Fibroblast of peridontal ligament (primary cell): ENCODE data around the gene STRN.
"Not testable (repeated sequence)": the region's sequence is repeated elsewhere in the genome, so short reads cannot be mapped to it uniquely, and the experiment has no call there.

Source experiments
- DNase-seq: peaks from one replicate; pipeline ENCODE4 v3.0.0-alpha.2; 2010; ENCODE audit errors: extremely low read depth

Gene STRN

GRCh38 chr2:36964496-36965058 lies 1.8 kb downstream of the STRN start:
- peak; percentile 10 for DNase-seq

DNA sequence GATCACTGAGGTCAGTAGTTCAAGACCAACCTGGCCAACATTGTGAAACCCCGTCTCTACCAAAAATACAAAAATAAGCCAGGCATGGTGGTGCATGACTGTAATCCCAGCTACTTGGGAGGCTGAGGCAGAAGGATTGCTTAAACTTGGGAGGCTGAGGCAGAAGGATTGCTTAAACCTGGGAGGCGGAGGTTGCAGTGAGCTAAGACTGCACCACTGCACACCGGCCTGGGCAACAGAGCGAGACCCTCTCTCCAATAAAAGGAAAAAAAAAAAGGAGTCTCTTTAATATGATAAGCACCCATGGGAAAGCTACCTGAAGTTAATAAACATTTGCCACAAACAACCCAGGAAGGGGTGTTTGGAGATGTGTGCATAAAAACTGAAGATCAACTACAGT lies 2.6 kb downstream of the STRN start:
- no peak for DNase-seq

GRCh38 chr2:36963106-36963505 lies 3.2 kb downstream of the STRN start:
- DNase-seq: no peak

DNA sequence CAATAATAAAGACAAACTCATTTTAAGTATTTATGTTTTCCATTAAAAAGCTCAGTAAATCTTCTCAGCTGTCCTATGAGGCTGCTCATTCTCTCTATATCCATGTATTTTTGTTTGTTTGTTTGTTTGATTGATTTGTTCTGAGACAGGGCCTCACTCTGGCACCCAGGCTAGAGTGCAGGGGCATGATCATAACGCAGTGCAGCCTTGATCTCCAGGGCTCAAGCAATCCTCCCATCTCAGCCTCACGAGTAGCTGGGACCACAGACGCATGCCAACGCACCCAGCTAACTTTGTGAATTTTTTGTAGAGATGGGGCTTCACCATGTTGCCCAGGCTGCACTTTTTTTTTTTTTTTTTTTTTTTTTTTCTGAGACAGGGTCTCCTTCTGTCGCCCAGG lies 5.6 kb downstream of the STRN start:
- DNase-seq: no peak

- DNase-seq: peak; percentile 2
Measured at GRCh38 chr2:36960005-36960675, 6.2 kb downstream of the STRN start.

GRCh38 chr2:36954977-36955607 lies 11.2 kb downstream of the STRN start:
- DNase-seq: no peak

DNA sequence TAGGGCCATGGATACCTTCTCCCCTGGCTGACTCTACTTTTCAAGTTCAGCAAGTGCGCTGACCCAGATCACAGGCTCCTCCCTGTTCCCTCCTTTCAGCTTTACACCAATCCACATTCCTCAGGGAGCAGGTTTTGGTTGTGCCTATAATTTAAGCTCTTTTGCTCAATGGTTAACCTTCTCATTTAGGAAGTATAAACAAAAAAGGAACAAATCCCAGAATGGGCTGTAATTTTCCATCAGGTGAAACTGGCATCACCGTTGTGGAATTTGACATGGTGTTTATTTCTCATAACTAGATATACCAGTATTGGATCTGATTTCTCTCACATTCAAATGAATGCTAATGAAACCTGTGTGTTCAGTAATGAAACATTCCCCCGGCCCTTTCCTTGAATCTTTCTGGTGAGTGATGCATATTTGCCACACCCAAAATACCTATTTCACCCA lies 13.6 kb downstream of the STRN start:
- DNase-seq: no peak

- peak; percentile 34 for DNase-seq
Measured at GRCh38 chr2:36951574-36951973, 14.8 kb downstream of the STRN start.

DNA sequence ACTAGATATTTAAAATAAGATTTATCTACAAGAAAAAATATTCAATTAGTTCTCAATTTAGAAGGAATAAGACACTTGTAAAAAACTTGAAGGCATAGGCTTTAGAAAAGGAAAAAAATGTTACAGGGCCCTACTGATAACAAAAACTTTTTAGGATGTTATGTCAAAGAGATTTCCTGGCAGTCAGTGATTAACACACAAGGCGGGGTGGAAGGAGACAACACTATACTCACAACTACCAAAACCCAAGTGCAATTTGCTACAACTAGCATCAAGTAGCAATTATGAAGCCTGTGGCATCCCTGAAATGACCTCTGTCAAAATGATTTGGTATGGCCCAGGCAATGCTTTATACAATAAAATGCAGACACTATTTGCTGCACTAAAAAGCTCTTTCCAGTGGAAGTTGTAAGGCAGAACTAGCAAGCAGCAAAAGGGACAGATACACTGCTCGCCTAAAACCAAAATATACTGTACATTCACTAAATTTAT lies 15.3 kb downstream of the STRN start:
- DNase-seq: no peak

- DNase-seq: no peak
Measured at GRCh38 chr2:36949845-36950244, 16.5 kb downstream of the STRN start.

DNA sequence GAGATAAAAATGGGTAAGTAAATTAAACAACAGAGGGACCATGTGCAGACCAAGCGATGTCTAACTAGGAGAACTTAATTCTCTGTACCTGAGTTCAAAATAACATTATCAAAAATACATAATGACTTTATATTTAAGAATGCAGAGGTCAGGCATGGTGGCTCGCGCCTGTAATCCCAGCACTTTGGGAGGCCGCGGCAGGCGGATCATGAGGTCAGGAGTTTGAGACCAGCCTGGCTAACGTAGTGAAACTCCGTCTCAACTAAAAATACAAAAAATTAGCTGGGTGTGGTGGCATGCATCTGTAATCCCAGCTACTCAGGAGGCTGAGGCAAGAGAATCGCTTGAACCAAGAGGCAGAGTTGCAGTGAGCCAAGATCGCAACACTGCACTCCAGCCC lies 21.1 kb downstream of the STRN start:
- DNase-seq: not testable (repeated sequence)

DNA sequence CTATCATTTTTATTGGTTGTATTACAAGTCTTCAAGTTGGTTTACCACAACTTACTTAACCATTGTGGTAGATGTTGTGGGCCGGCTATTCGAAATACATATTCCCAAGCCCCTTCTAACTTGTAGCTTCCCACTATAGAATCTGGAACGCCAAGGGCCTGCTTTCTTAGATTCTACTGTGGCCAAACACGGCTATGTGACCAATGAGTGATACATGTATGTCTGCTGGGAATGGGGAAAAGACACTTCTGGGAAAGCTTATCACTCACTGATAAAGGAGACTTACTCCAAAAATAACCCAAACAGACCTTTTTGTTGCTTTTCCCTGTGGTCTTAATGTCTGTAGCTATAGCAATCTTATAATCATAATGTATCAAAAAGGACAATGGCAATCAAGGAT lies 24.5 kb downstream of the STRN start:
- DNase-seq: no peak

GRCh38 chr2:36936526-36936925 lies 29.8 kb downstream of the STRN start:
- DNase-seq: not testable (repeated sequence)

DNA sequence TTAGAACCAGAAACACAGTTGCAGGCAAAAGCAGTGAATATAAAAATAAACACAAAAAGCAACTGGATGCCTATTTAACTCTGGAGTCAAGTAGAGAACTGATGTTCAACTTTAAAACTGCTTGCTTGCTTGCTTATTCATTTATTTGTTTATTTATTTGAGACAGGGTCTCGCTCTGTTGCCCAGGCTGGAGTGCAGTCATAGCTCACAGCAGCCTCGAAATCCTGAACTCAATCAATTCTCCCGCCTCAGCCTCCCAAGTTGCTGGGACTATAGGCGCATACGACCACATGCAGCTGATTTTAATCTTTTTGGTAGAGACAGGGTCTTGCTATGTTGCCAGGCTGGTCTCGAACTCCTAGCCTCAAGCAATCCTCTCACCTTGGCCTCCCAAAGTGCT lies 34.6 kb downstream of the STRN start:
- not testable (repeated sequence) for DNase-seq

GRCh38 chr2:36930787-36931410 lies 35.4 kb downstream of the STRN start:
- peak; percentile 80 for DNase-seq

GRCh38 chr2:36926175-36927132 lies 39.9 kb downstream of the STRN start:
- DNase-seq: peak; percentile 51

- not testable (repeated sequence) for DNase-seq
Measured at GRCh38 chr2:36922629-36923028, 43.7 kb downstream of the STRN start.

DNA sequence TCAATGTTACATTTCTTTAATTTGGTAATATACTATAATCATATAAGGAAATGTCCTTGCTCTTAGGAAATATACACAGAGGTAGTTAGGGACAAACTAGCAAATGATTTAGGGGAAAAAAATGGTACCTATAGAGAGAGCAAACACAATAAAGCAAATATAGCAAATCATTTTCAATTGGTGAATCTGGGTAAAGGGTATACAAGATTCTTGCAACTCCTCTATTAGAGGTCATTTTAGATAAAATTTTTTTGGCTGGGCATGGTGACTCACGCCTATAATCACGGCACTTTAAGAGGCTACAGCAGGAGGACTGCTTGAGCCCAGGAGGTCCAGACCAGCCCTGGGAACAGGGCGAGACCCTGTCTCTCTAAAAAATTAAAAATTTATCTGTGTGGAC lies 44.4 kb downstream of the STRN start:
- no peak for DNase-seq

GRCh38 chr2:36919041-36919837 lies 47.1 kb downstream of the STRN start:
- DNase-seq: no peak

- DNase-seq: peak; percentile 34
Measured at GRCh38 chr2:36918307-36918706, 48.0 kb downstream of the STRN start.

DNA sequence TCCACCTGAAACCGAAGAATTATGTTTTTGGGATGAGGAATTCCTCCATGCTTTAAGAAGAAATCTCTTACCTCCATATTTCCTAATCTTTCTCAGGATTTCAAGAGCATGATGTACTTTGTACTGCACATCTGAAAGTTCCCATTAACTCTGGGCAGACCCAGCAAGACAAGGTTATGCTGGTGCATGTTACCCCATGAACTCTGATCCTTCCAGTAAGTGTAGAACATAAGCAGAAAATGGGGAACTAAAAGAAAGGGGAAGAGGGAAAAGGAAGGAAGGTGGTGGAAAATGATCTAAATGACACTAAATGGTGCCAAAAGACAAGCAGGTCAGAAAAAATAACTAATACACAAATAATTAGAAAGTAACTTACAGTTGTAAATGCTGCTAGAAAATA lies 50.7 kb downstream of the STRN start:
- no peak for DNase-seq
